ENCODE measurements around the gene HS3ST3A1.

DNA sequence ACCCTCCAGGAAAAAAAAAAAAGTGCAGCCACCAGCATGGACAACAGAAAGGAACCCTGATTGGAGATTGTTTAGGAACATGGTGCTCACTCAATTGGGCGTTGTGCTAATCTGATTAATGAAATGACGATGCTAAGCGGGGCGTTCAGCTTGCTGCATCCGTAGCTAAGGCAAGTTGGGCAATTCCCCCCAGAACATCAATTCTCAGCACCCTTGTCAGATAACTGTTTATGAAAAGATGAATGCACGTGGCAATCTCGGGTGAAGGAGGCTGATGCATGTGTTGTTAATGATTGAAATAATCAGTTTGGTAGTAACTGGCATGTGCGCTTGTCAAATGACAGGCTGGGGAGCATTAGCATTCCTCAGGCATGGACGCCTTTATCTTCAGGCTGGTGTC, 57.0 kb downstream of the HS3ST3A1 start:
- TF ChIP-seq POLR2A (IDR thresholded peaks at IDR 0.05; ENCODE audit: low read length) = no peak
- no peak for TF ChIP-seq GATA1 (IDR thresholded peaks at IDR 0.05; ENCODE audit: low read depth, low read length)
